K562 (cell line): ENCODE data around the gene AKT3. TPM values are rescaled to one million over a fixed set of nuclear protein-coding genes. Genes with fewer than 3 reads are reported as not detected.

ENCODE experiments used
- ATAC-seq: fragments of 200-7000 bp; cut with Tn5 transposase; 3 replicates; pipeline ENCODE4 v1.9.1; 2020; ENCODE audit warnings: moderate library complexity
- BruUV-seq: library from RNA; stranded (reverse); fragments of 400-500 nt; replicated peaks from 2 replicates; lab custom pipeline; 2021; lab: Mats Ljungman, UMichigan
- CTCF ChIA-PET: fragments of 300-600 bp; formaldehyde crosslinking; extraction: SDS; loops from one replicate; lab custom pipeline; 2021; ENCODE audit warnings: low intra/inter-chr PET ratio; lab: Yijun Ruan, JAX
- POLR2A ChIA-PET: fragments of 300-600, 350-650 bp; sonication (Branson Sonifier 250); formaldehyde crosslinking; extraction: SDS; loops from one replicate; lab custom pipeline; 2021; ENCODE audit warnings: antibody characterized with exemption, inconsistent platforms; lab: Yijun Ruan, JAX
- DNase-seq, 4 experiments: peaks; one replicate each; pipeline versions ENCODE4 v3.0.0 to v3.0.0-alpha.2; 2011 to 2018; ENCODE audit warnings: low spot score in 3 of 4, mixed read lengths in 3 of 4; ENCODE audit errors: extremely low read depth in 1 of 4
- FAIRE-seq: peaks from 2 replicates; lab custom pipeline; 2011; peaks lifted over from hg19 to GRCh38; lab: Jason Lieb, UNC
- H2AFZ ChIP-seq: 2 replicates; pipeline ENCODE4 v1.6.0; 2011; ENCODE audit warnings: low read depth, low read length, control low read depth, inconsistent platforms
- H3K27ac ChIP-seq: fragments of 200-600 bp; 3 replicates; pipeline ENCODE4 v1.8.0; 2011; ENCODE audit warnings: low read depth, mild to moderate bottlenecking, control low read depth, inconsistent platforms, low read length, moderate library complexity, mixed read lengths; ENCODE audit errors: extremely low read depth
- H3K27me3 ChIP-seq, 2 experiments: fragments of 300-600 bp in 1 of 2; 2 replicates in 1 of 2; 3 replicates in 1 of 2; pipeline versions ENCODE4 v1.6.0 to v1.8.0; 2011; ENCODE audit warnings: inconsistent platforms in 2 of 2, low read length in 2 of 2, mild to moderate bottlenecking in 1 of 2, mixed read lengths in 1 of 2, moderate library complexity in 1 of 2; ENCODE audit not compliant: control insufficient read depth in 2 of 2, insufficient read depth in 2 of 2
- H3K36me3 ChIP-seq: fragments of 300-600 bp; 3 replicates; pipeline ENCODE4 v1.8.0; 2011; ENCODE audit warnings: mild to moderate bottlenecking, low read length, inconsistent platforms; ENCODE audit not compliant: control insufficient read depth, insufficient read depth
- H3K4me1 ChIP-seq, 2 experiments: fragments of 200-600 bp in 1 of 2; replicated peaks in 1 of 2; 2 replicates in 1 of 2; 3 replicates in 1 of 2; pipeline versions ENCODE4 v1.5.1 to v1.8.0; 2011; ENCODE audit warnings: inconsistent platforms in 2 of 2, low read length in 2 of 2, mild to moderate bottlenecking in 1 of 2, mixed read lengths in 1 of 2, moderate library complexity in 1 of 2; ENCODE audit not compliant: control insufficient read depth in 2 of 2, insufficient read depth in 2 of 2
- H3K4me2 ChIP-seq: 2 replicates; pipeline ENCODE4 v1.6.1; 2011; ENCODE audit warnings: low read length, control low read depth, inconsistent platforms, mixed read lengths; ENCODE audit not compliant: insufficient read depth
- H3K4me3 ChIP-seq: fragments of 200-600 bp; sonication (generic), shearing (Covaris generic); 2 replicates; pipeline ENCODE4 v1.5.1; 2016; ENCODE audit warnings: control low read depth, inconsistent platforms
- H3K79me2 ChIP-seq: fragments of 200-600 bp; 3 replicates; pipeline ENCODE4 v1.8.0; 2011; ENCODE audit warnings: low read length, inconsistent platforms; ENCODE audit not compliant: control insufficient read depth, insufficient read depth
- H3K9ac ChIP-seq, 2 experiments: 2 replicates each; pipeline versions ENCODE4 v1.6.0 to v1.6.1; 2011; ENCODE audit warnings: low read depth in 2 of 2, low read length in 2 of 2, control low read depth in 1 of 2, inconsistent platforms in 1 of 2, mild to moderate bottlenecking in 1 of 2, mixed read lengths in 1 of 2; ENCODE audit not compliant: insufficient read depth in 1 of 2
- H3K9me1 ChIP-seq: one replicate; pipeline ENCODE4 v1.6.0; 2011; ENCODE audit warnings: inconsistent platforms, mild to moderate bottlenecking, low read length, moderate library complexity; ENCODE audit not compliant: control insufficient read depth, insufficient read depth
- H3K9me3 ChIP-seq: replicated peaks from 2 replicates; pipeline ENCODE4 v1.5.1; 2011; ENCODE audit warnings: low read depth, low read length, inconsistent platforms; ENCODE audit not compliant: control insufficient read depth, insufficient read depth
- H4K20me1 ChIP-seq: replicated peaks from 2 replicates; pipeline ENCODE4 v1.6.1; 2011; ENCODE audit warnings: low read length, inconsistent platforms, mixed read lengths; ENCODE audit not compliant: control insufficient read depth, insufficient read depth
- ADNP ChIP-seq: fragments of 200-800 bp; sonication (Bioruptor generic); IDR thresholded peaks from 2 replicates; pipeline ENCODE4 v1.6.1; 2016; ENCODE audit warnings: missing genetic modification characterization, missing compliant biosample characterization
- ARID1B ChIP-seq: fragments of 450-650 bp; IDR thresholded peaks from 2 replicates; pipeline ENCODE4 v1.6.1; 2016; ENCODE audit warnings: antibody characterized with exemption, mild to moderate bottlenecking, inconsistent platforms
- BHLHE40 ChIP-seq: IDR thresholded peaks from 2 replicates; pipeline ENCODE4 v1.6.1; 2011; ENCODE audit warnings: low read length, improper control_type of control experiment
- HEY1 ChIP-seq: fragments of 250-450 bp; sonication (Bioruptor Pico); IDR thresholded peaks from 2 replicates; pipeline ENCODE4 v1.5.0; 2020; ENCODE audit warnings: mild to moderate bottlenecking, moderate library complexity, borderline replicate concordance
- KDM1A ChIP-seq, 2 experiments: fragments of 450-650 bp; IDR thresholded peaks; 2 replicates each; pipeline ENCODE4 v1.6.1; 2016; ENCODE audit warnings: mild to moderate bottlenecking in 2 of 2
- MIER1 ChIP-seq: fragments of 450-650 bp; IDR thresholded peaks from 2 replicates; pipeline ENCODE4 v1.6.1; 2016; ENCODE audit warnings: antibody characterized with exemption, mild to moderate bottlenecking, low read depth
- POLR3A ChIP-seq: IDR thresholded peaks from 2 replicates; pipeline ENCODE4 v1.6.1; 2011; ENCODE audit warnings: borderline replicate concordance, mild to moderate bottlenecking, moderate library complexity; ENCODE audit not compliant: insufficient read length, insufficient read depth; ENCODE audit errors: extremely low read depth
- SPI1 ChIP-seq: IDR thresholded peaks from 2 replicates; pipeline ENCODE4 v1.6.1; 2011; ENCODE audit warnings: low read depth, low read length, control low read depth, borderline replicate concordance
- TOE1 ChIP-seq, 2 experiments: fragments of 450-650 bp in 1 of 2; sonication (generic) in 1 of 2; formaldehyde crosslinking in 1 of 2; IDR thresholded peaks; 2 replicates each; pipeline versions ENCODE4 v1.7.1 to v1.8.0; 2016 to 2022; ENCODE audit warnings: borderline replicate concordance in 2 of 2, mild to moderate bottlenecking in 2 of 2, antibody characterized with exemption in 1 of 2, inconsistent platforms in 1 of 2, low read depth in 1 of 2, missing genetic modification reagents in 1 of 2, moderate library complexity in 1 of 2
- ZNF347 ChIP-seq: fragments of 450-650 bp; formaldehyde crosslinking; IDR thresholded peaks from 2 replicates; pipeline ENCODE4 v1.4.0; 2020; ENCODE audit warnings: low read depth, mild to moderate bottlenecking, moderate library complexity
- ZNF408 ChIP-seq: fragments of 250-450 bp; sonication (Bioruptor Pico); IDR thresholded peaks from 2 replicates; pipeline ENCODE4 v1.4.0; 2020; ENCODE audit warnings: low read depth, mild to moderate bottlenecking, moderate library complexity
- WGBS: fragments of 100-300 bp; shearing (Covaris generic); methylation state at CpG from one replicate; pipeline ENCODE4 v1.1.6; 2016; ENCODE audit warnings: low coverage, mixed read lengths; ENCODE audit not compliant: insufficient coverage; ENCODE audit errors: missing lambda C conversion rate; 5-methylcytosine and 5-hydroxymethylcytosine counted together
- in situ Hi-C: fragments of 300-500 bp; cut with MboI; formaldehyde crosslinking; loops from 4 replicates; pipeline ENCODE4 v1.15.0; 2018; ENCODE audit warnings: inconsistent platforms, mixed read lengths
- intact Hi-C: fragments of 100-400 bp; cut with micrococcal nuclease; formaldehyde crosslinking; loops from 2 replicates; pipeline ENCODE4 v1.14.2; 2022
- polyA plus RNA-seq, 8 experiments: library from polyadenylated mRNA; depleted of rRNA in 4 of 8; stranded (reverse) in 5 of 8; unstranded in 3 of 8; fragments of >200 nt; fragmentation: Nextera tagmentation in 2 of 8; fragmentation: Illumina TruSeq in 1 of 8; extraction: Ambion mirVana in 2 of 8; extraction: Trizol in 1 of 8; gene quantifications; 2 replicates each; pipeline versions ENCODE4 v1.2.1 to v1.2.3, GENCODE V29; 2011 to 2014; ENCODE audit warnings: inconsistent platforms in 1 of 8, missing spikeins in 1 of 8
- total RNA-seq, 7 experiments: library from RNA; depleted of rRNA in 6 of 7; stranded (reverse); fragments of >200 nt in 6 of 7; fragmentation: Illumina TruSeq in 2 of 7; extraction: Trizol in 2 of 7; gene quantifications; 2 replicates each; pipeline versions ENCODE4 v1.2.1 to v1.2.3, GENCODE V29; 2011 to 2021; ENCODE audit warnings: low replicate concordance in 1 of 7
- TF ChIP-seq, protein P1 (sequence below): fragments of 250-450 bp; sonication (Bioruptor Pico); IDR thresholded peaks from 2 replicates; pipeline ENCODE4 v1.4.0; 2020; ENCODE audit warnings: mild to moderate bottlenecking
- TF ChIP-seq, protein P2 (sequence below): sonication (generic); formaldehyde crosslinking; IDR thresholded peaks from 2 replicates; pipeline ENCODE4 v1.9.0; 2022; ENCODE audit warnings: mild to moderate bottlenecking, missing genetic modification reagents
- TF ChIP-seq, protein P3 (sequence below): fragments of 450-650 bp; IDR thresholded peaks from 2 replicates; pipeline ENCODE4 v1.6.1; 2017; ENCODE audit warnings: antibody characterized with exemption, mild to moderate bottlenecking

Gene AKT3
- total and polyA plus RNA-seq, 9 of the 15 experiments (the other 6 are each of a cell fraction or from before 2014, with no cell fraction given): 0.04 to 0.54 (median 0.18) TPM; not detected in 1

DNA sequence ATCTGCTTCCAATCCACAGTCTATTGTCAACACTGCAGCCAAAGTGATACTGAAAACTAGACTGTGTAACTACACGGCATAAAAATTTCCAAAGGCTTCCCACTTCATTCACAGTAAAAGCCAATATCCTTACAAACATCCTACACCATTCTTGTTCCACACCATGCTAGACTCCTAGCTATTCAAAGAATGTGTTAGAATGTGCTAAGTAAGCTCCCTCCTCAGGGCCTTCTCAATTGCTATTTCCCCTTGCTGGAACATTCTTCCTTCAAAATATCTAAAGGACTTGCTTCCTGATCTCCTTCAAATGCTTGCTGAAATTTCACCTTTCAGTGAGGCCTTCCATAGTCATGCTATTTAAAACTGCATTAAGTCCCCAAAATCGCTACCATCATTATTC, 228.1 kb downstream of the AKT3 start (continued):
- TF ChIP-seq, protein P1, sequence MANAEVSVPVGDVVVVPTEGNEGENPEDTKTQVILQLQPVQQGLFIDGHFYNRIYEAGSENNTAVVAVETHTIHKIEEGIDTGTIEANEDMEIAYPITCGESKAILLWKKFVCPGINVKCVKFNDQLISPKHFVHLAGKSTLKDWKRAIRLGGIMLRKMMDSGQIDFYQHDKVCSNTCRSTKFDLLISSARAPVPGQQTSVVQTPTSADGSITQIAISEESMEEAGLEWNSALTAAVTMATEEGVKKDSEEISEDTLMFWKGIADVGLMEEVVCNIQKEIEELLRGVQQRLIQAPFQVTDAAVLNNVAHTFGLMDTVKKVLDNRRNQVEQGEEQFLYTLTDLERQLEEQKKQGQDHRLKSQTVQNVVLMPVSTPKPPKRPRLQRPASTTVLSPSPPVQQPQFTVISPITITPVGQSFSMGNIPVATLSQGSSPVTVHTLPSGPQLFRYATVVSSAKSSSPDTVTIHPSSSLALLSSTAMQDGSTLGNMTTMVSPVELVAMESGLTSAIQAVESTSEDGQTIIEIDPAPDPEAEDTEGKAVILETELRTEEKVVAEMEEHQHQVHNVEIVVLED: no peak
- TF ChIP-seq, all 486 proteins: peak for 0

DNA sequence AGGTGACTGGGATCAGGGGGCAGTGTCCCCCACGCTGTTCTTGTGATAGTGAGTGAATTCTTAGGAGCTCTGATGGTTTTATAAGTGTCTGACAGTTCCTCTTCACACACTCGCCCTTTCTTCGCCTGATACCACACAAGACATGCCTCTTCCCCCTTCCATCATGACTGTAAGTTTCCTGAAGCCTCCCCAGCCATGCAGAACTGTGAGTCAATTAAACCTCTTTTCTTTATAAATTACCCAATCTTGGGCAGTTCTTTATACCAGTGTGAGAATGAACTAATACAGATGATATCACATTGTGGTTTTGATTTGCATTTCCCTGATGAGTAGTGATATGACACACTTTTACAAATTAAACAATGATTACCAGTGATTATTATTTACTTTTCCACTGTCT, 229.9 kb downstream of the AKT3 start:
- intact Hi-C loops: no loop called here
- FAIRE-seq: no peak
- no TSS peak for BruUV-seq
- Histone ChIP-seq H3K4me3 (no peak overlapping the region), H3K9ac (no peak overlapping the region), H3K4me2 (no peak overlapping the region), H3K9me1 (no peaks in the 10 kb centered on the region), H2AFZ (no peak overlapping the region), H3K36me3 (no peaks in the 10 kb centered on the region), H3K27me3 (no peaks in the 10 kb centered on the region), H3K4me1 (no peaks in the 10 kb centered on the region), H3K27ac (no peak overlapping the region), H4K20me1 (no peaks in the 10 kb centered on the region), H3K79me2 (no peaks in the 10 kb centered on the region), H3K9me3 (no peaks in the 10 kb centered on the region)
- CTCF ChIA-PET: no interaction called here
- ATAC-seq: no peak
- no CpG with 5 or more reads among the region's 3 CpGs for WGBS
- in situ Hi-C loops: no loop called here
- DNase-seq: no peak
- POLR2A ChIA-PET: interaction anchor here (1.3 kb wide), 1 partner anchor 22 kb away, joined by 3 read pairs; no protein-coding TSS in a partner anchor
- TF ChIP-seq HEY1 (no peak), MIER1 (no peak), KDM1A (IDR thresholded peaks at IDR 0.05) (no peak), ADNP (no peak), BHLHE40 (no peak), POLR3A (no peak), ARID1B (no peak), SPI1 (no peak), ZNF408 (CRISPR knock-in tag) (no peak), TOE1 (IDR thresholded peaks at IDR 0.05; ENCODE audit: borderline replicate concordance) (no peak), TOE1 (CRISPR knock-in tag; IDR thresholded peaks at IDR 0.05; ENCODE audit: borderline replicate concordance, low read depth) (no peak), ZNF347 (CRISPR knock-in tag) (no peak)
- TF ChIP-seq, protein P2, sequence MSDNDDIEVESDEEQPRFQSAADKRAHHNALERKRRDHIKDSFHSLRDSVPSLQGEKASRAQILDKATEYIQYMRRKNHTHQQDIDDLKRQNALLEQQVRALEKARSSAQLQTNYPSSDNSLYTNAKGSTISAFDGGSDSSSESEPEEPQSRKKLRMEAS (CRISPR knock-in tag): no peak
- TF ChIP-seq, protein P3, sequence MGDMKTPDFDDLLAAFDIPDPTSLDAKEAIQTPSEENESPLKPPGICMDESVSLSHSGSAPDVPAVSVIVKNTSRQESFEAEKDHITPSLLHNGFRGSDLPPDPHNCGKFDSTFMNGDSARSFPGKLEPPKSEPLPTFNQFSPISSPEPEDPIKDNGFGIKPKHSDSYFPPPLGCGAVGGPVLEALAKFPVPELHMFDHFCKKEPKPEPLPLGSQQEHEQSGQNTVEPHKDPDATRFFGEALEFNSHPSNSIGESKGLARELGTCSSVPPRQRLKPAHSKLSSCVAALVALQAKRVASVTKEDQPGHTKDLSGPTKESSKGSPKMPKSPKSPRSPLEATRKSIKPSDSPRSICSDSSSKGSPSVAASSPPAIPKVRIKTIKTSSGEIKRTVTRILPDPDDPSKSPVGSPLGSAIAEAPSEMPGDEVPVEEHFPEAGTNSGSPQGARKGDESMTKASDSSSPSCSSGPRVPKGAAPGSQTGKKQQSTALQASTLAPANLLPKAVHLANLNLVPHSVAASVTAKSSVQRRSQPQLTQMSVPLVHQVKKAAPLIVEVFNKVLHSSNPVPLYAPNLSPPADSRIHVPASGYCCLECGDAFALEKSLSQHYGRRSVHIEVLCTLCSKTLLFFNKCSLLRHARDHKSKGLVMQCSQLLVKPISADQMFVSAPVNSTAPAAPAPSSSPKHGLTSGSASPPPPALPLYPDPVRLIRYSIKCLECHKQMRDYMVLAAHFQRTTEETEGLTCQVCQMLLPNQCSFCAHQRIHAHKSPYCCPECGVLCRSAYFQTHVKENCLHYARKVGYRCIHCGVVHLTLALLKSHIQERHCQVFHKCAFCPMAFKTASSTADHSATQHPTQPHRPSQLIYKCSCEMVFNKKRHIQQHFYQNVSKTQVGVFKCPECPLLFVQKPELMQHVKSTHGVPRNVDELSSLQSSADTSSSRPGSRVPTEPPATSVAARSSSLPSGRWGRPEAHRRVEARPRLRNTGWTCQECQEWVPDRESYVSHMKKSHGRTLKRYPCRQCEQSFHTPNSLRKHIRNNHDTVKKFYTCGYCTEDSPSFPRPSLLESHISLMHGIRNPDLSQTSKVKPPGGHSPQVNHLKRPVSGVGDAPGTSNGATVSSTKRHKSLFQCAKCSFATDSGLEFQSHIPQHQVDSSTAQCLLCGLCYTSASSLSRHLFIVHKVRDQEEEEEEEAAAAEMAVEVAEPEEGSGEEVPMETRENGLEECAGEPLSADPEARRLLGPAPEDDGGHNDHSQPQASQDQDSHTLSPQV: no peak
